ENCODE results near the gene RDH8. TPM values are rescaled to one million over a fixed set of nuclear protein-coding genes. Genes with fewer than 3 reads are reported as not detected.

Gene RDH8
- total RNA-seq, 4 donors from 2014 or later, result not detected

- peaks cover 0 to 4% (median 3%) of the 10 kb centered on the region in 3 donors for H3K27me3 ChIP-seq
- no peak for DNase-seq
- intact Hi-C loops (cut with DNase I; ENCODE audit: low total_unique reads), result no loop called here
Observed at GRCh38 chr19:10037367-10037766, 24.1 kb downstream of the RDH8 start.

GRCh38 chr19:10037809-10038208 is 24.5 kb downstream of the RDH8 start:
- H3K27me3 ChIP-seq, result peaks cover 0 to 4% (median 3%) of the 10 kb centered on the region in 3 donors
- H3K4me3 ChIP-seq, result no peak overlapping the region
- ATAC-seq (no peak), DNase-seq (no peak)
- H3K9me3 ChIP-seq, result peaks cover 0 to 8% (median under 1%) of the 10 kb centered on the region in 3 donors
- in situ Hi-C loops (cut with MboI; ENCODE audit: low sequenced_read_pairs in 4 of 4), result no loop called here
- H3K36me3 ChIP-seq, result no peaks in the 10 kb centered on the region
- intact Hi-C loops (cut with DNase I; ENCODE audit: low total_unique reads), result no loop called here
- no peak for TF ChIP-seq POLR2A (IDR thresholded peaks at IDR 0.05)
- TF ChIP-seq, protein P1, sequence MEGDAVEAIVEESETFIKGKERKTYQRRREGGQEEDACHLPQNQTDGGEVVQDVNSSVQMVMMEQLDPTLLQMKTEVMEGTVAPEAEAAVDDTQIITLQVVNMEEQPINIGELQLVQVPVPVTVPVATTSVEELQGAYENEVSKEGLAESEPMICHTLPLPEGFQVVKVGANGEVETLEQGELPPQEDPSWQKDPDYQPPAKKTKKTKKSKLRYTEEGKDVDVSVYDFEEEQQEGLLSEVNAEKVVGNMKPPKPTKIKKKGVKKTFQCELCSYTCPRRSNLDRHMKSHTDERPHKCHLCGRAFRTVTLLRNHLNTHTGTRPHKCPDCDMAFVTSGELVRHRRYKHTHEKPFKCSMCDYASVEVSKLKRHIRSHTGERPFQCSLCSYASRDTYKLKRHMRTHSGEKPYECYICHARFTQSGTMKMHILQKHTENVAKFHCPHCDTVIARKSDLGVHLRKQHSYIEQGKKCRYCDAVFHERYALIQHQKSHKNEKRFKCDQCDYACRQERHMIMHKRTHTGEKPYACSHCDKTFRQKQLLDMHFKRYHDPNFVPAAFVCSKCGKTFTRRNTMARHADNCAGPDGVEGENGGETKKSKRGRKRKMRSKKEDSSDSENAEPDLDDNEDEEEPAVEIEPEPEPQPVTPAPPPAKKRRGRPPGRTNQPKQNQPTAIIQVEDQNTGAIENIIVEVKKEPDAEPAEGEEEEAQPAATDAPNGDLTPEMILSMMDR (IDR thresholded peaks at IDR 0.05 in 4 of 5, conservative IDR thresholded peaks at IDR 0.05 in 1 of 5), result no peak
- no peaks in the 10 kb centered on the region for H3K4me1 ChIP-seq
- no peak overlapping the region for H3K27ac ChIP-seq

More at GRCh38 chr19:10037367-10037766, 24.1 kb downstream of the RDH8 start:
- Histone ChIP-seq H3K9me3 (peaks cover 0 to 3% (median 0%) of the 10 kb centered on the region in 3 donors), H3K27ac (no peak overlapping the region), H3K4me3 (no peak overlapping the region), H3K36me3 (no peaks in the 10 kb centered on the region), H3K4me1 (no peaks in the 10 kb centered on the region)
- in situ Hi-C loops (cut with MboI; ENCODE audit: low sequenced_read_pairs in 4 of 4), result no loop called here
- TF ChIP-seq, protein P1 (IDR thresholded peaks at IDR 0.05 in 4 of 5, conservative IDR thresholded peaks at IDR 0.05 in 1 of 5), result no peak
- no peak for TF ChIP-seq POLR2A (IDR thresholded peaks at IDR 0.05)
- ATAC-seq, result no peak

DNA sequence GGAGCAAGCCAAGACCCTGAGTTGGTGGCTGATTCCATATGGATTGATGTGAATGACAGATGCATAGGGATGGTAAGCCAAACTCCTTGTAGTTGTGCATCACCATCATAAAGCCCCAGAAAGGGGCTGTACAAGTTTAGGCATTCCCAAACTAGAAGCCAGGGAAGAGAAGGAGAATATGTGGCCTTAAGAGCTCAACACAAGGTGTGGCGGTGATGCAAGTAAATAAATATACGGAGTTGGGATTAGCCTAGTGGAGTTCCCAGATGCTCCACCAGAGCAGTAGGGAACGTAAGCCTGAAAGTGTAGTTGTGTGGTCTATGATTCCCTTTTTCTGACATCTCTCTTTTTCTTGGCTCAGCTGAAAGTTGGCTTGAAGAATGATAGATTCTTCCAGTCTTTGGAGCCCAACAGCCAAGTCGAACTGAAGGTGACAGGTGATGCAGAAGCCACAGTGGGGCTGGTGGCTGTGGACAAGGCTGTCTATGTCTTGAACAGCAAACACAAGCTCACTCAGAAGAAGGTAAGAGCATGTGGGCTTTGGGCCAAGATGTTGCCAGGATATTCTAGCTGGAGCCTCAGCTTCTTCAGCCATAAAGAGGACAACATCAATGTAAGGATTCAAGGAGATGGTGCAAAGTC is 30.1 kb downstream of the RDH8 start:
- DNase-seq (no peak), ATAC-seq (no peak)
- Histone ChIP-seq H3K4me1 (no peaks in the 10 kb centered on the region), H3K4me3 (peak overlapping the region in 1 of 4 donors; percentile 20), H3K36me3 (no peaks in the 10 kb centered on the region), H3K9me3 (peaks cover 3 to 23% (median 5%) of the 10 kb centered on the region in 3 donors), H3K27me3 (peaks cover 0 to 8% (median 0%) of the 10 kb centered on the region in 3 donors), H3K27ac (no peak overlapping the region)
- intact Hi-C loops (cut with DNase I; ENCODE audit: low total_unique reads), result no loop called here
- no peak for TF ChIP-seq POLR2A (IDR thresholded peaks at IDR 0.05)
- TF ChIP-seq, protein P1 (IDR thresholded peaks at IDR 0.05 in 4 of 5, conservative IDR thresholded peaks at IDR 0.05 in 1 of 5), result no peak
- in situ Hi-C loops (cut with MboI; ENCODE audit: low sequenced_read_pairs in 4 of 4), result no loop called here

DNA sequence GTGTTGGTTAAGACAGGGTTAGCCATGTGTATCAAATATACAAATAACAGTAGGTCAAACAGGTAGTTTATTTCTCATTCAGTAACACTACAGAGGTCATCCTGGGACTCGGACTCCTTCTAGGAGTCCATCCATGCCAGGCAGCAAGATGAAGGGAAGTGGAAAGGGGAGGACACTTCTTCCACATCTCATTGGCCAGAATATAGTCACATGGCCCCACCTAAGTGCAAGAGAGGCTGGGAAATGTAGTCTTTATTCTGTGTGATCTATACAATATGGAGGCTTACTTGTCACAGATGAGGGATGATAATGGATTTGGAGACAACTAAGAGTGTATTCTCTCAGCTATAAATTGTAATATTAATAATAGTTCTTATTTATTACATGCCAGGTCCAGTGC is 31.1 kb downstream of the RDH8 start:
- TF ChIP-seq, protein P1 (IDR thresholded peaks at IDR 0.05 in 4 of 5, conservative IDR thresholded peaks at IDR 0.05 in 1 of 5), result no peak
- no peak for TF ChIP-seq POLR2A (IDR thresholded peaks at IDR 0.05)
- H3K4me3 ChIP-seq, result peak overlapping the region in 1 of 4 donors; percentile 20
- peaks cover 3 to 23% (median 5%) of the 10 kb centered on the region in 3 donors for H3K9me3 ChIP-seq
- H3K27ac ChIP-seq, result no peak overlapping the region
- in situ Hi-C loops (cut with MboI; ENCODE audit: low sequenced_read_pairs in 4 of 4) (no loop called here), intact Hi-C loops (cut with DNase I; ENCODE audit: low total_unique reads) (no loop called here)
- no peak for ATAC-seq
- H3K4me1 ChIP-seq, result no peaks in the 10 kb centered on the region
- no peak for DNase-seq
- no peaks in the 10 kb centered on the region for H3K36me3 ChIP-seq
- peaks cover 0 to 8% (median 0%) of the 10 kb centered on the region in 3 donors for H3K27me3 ChIP-seq

All from gastrocnemius medialis (tissue), 4 donors.